ENCODE results near the gene SUMF2. TPM values are rescaled to one million over a fixed set of nuclear protein-coding genes. Genes with fewer than 3 reads are reported as not detected.
"Not testable (repeated sequence)": the region's sequence is repeated elsewhere in the genome, so short reads cannot be mapped to it uniquely, and the experiment has no call there.

Gene SUMF2
- total RNA-seq, 4 donors from 2014 or later, result 93.4 to 481 (median 127) TPM

DNA sequence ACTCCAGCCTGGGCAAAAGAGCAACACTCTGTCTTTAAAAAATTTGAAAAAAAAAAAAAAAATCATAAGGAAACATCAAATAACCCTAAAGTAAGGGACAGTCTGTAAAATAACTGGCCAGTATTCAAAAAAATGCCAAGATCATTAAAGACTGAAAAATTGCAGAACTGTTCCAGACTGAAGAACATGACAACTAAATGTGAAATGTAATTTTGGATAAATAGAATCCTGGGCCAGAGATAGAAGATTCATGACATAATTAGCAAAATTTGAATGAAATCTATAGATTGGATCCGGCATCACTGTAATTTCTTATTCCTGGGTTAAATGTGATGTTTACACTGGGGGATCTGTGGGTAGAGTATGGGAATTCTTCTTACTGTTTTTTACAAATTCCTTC lies 15.8 kb upstream of the SUMF2 start:
- Histone ChIP-seq H3K4me3 (no peak overlapping the region), H3K36me3 (peaks cover 0 to 3% (median 0%) of the 10 kb centered on the region in 4 donors), H3K9me3 (no peaks in the 10 kb centered on the region), H3K4me1 (peaks cover 10 to 56% (median 35%) of the 10 kb centered on the region in 4 donors), H3K27ac (peak overlapping the region; percentile 70 to 79 (median 73)), H3K27me3 (no peaks in the 10 kb centered on the region)
- 86 to 97% methylated on average over 1 of the region's 1 CpG for WGBS, 2 donors (ENCODE audit: low coverage in 1 of 2)
- intact Hi-C loops (cut with DNase I; ENCODE audit: low total_unique reads) (no loop called here), in situ Hi-C loops (cut with MboI; ENCODE audit: low pct_ligation_motif_present in 1 of 4, low pct_unique_long_range_greater_than_20kb in 1 of 4, low sequenced_read_pairs in 3 of 4) (loop anchor here in 1 of 4 donors (25.0 kb wide), 1 partner anchor 1036 kb away; the partner anchor contains the start of gene EGFR)
- DNase-seq, result no peak
- TF ChIP-seq, protein P1, sequence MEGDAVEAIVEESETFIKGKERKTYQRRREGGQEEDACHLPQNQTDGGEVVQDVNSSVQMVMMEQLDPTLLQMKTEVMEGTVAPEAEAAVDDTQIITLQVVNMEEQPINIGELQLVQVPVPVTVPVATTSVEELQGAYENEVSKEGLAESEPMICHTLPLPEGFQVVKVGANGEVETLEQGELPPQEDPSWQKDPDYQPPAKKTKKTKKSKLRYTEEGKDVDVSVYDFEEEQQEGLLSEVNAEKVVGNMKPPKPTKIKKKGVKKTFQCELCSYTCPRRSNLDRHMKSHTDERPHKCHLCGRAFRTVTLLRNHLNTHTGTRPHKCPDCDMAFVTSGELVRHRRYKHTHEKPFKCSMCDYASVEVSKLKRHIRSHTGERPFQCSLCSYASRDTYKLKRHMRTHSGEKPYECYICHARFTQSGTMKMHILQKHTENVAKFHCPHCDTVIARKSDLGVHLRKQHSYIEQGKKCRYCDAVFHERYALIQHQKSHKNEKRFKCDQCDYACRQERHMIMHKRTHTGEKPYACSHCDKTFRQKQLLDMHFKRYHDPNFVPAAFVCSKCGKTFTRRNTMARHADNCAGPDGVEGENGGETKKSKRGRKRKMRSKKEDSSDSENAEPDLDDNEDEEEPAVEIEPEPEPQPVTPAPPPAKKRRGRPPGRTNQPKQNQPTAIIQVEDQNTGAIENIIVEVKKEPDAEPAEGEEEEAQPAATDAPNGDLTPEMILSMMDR (IDR thresholded peaks at IDR 0.05), result no peak
- TF ChIP-seq POLR2AphosphoS5 (IDR thresholded peaks at IDR 0.05) (no peak), EP300 (IDR thresholded peaks at IDR 0.05; ENCODE audit: low read depth) (no peak), POLR2A (IDR thresholded peaks at IDR 0.05) (no peak)

DNA sequence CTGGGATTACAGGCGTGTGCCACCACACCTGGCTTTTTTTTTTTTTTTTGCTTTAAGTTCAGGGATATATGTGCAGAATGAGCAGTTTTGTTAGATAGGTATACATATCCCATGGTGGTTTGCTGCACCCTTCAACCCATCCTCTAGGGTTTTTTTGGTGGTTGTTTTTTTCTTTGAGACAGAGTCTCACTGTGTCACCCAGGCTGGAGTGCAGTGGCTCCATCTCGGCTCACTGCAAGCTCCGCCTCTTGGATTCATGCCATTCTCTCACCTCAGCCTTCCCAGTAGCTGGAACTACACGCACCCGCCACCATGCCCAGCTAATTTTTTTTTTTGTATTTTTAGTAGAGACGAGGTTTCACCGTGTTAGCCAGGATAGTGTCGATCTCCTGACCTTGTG lies 15.3 kb upstream of the SUMF2 start:
- H3K27ac ChIP-seq, result peak overlapping the region; percentile 29 to 74 (median 71)
- WGBS, 2 donors (ENCODE audit: low coverage in 1 of 2), result 49 to 59% methylated on average over 5 to 8 of the region's 8 CpGs
- H3K4me3 ChIP-seq; H3K27me3 ChIP-seq; H3K36me3 ChIP-seq; H3K9me3 ChIP-seq; intact Hi-C loops (cut with DNase I; ENCODE audit: low total_unique reads): not testable (repeated sequence)
- DNase-seq, result peak; percentile 46
- TF ChIP-seq, protein P1 (IDR thresholded peaks at IDR 0.05), result peak in 1 of 5 experiments; percentile 13
- in situ Hi-C loops (cut with MboI; ENCODE audit: low pct_ligation_motif_present in 1 of 4, low pct_unique_long_range_greater_than_20kb in 1 of 4, low sequenced_read_pairs in 3 of 4), result loop anchor here in 1 of 4 donors (25.0 kb wide), 1 partner anchor 1036 kb away; the partner anchor contains the start of gene EGFR
- H3K4me1 ChIP-seq, result peaks cover 11 to 61% (median 38%) of the 10 kb centered on the region in 4 donors

DNA sequence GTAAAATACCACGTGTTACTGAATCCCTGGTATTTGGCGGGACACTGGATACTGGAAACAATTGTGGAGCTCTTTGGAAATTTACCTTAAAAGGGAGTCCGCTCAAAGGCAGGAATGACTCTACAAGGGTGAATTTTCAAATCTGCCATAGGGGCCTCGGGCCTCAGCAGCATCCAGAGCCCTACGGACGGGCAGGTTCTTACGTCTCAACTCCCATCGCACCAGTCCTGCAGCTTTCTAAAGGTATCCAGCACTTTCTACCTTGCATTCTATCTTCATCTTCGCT lies 13.1 kb upstream of the SUMF2 start:
- no peaks in the 10 kb centered on the region for H3K9me3 ChIP-seq
- peaks cover 0 to 19% (median 5%) of the 10 kb centered on the region in 4 donors for H3K36me3 ChIP-seq
- peaks cover 11 to 63% (median 39%) of the 10 kb centered on the region in 4 donors for H3K4me1 ChIP-seq
- TF ChIP-seq EP300 (IDR thresholded peaks at IDR 0.05; ENCODE audit: low read depth) (no peak), POLR2AphosphoS5 (IDR thresholded peaks at IDR 0.05) (no peak), POLR2A (IDR thresholded peaks at IDR 0.05) (no peak)
- TF ChIP-seq, protein P1 (IDR thresholded peaks at IDR 0.05), result no peak
- peak overlapping the region; percentile 42 to 94 (median 72) for H3K4me3 ChIP-seq
- intact Hi-C loops (cut with DNase I; ENCODE audit: low total_unique reads) (no loop called here), in situ Hi-C loops (cut with MboI; ENCODE audit: low pct_ligation_motif_present in 1 of 4, low pct_unique_long_range_greater_than_20kb in 1 of 4, low sequenced_read_pairs in 3 of 4) (no loop called here)
- WGBS, 2 donors (ENCODE audit: low coverage in 1 of 2), result 0 to 1% methylated on average over 1 to 9 of the region's 9 CpGs
- no peaks in the 10 kb centered on the region for H3K27me3 ChIP-seq
- H3K27ac ChIP-seq, result peak overlapping the region; percentile 89 to 96 (median 94)
- no peak for DNase-seq

- peak within 1 kb of the TSS; percentile 89 to 96 (median 94) for H3K27ac ChIP-seq
- no peaks in the 10 kb centered on the region for H3K9me3 ChIP-seq
- in situ Hi-C loops (cut with MboI; ENCODE audit: low pct_ligation_motif_present in 1 of 4, low pct_unique_long_range_greater_than_20kb in 1 of 4, low sequenced_read_pairs in 3 of 4), result no loop called here
- peaks cover 0 to 24% (median 7%) of the 10 kb centered on the region in 4 donors for H3K36me3 ChIP-seq
- WGBS, 2 donors (ENCODE audit: low coverage in 1 of 2), result 0% methylated on average over 66 of the region's 97 CpGs; no CpG with 5 or more reads in 1 of the 2 donors
- intact Hi-C loops (cut with DNase I; ENCODE audit: low total_unique reads), result no loop called here
- peaks cover 11 to 58% (median 35%) of the 10 kb centered on the region in 4 donors for H3K4me1 ChIP-seq
- peak; percentile 98 for DNase-seq
- TF ChIP-seq EP300 (IDR thresholded peaks at IDR 0.05; ENCODE audit: low read depth) (no peak), POLR2AphosphoS5 (IDR thresholded peaks at IDR 0.05) (peak; percentile 88 to 97 (median 95)), POLR2A (IDR thresholded peaks at IDR 0.05) (peak; percentile 92)
- TF ChIP-seq, protein P1 (IDR thresholded peaks at IDR 0.05), result no peak
- no peaks in the 10 kb centered on the region for H3K27me3 ChIP-seq
- peak within 1 kb of the TSS; percentile 61 to 94 (median 74) for H3K4me3 ChIP-seq
These were observed 12.5 kb upstream of the SUMF2 start, which contains the start of the genes CCT6A and PSPH for GRCh38 chr7:56051339-56052191. Gene CCT6A (plus strand): TSS chr7:56051765. CDS start chr7:56051849, 84 bp downstream. Gene PSPH (minus strand): TSS chr7:56051444. CDS start chr7:56021212, 30,232 bp downstream.

Data from transverse colon (tissue), 4 donors.